Keratinocyte (primary cell): ENCODE measurements around the gene PCDHGB4. TPM values are rescaled to one million over a fixed set of nuclear protein-coding genes. Genes with fewer than 3 reads are reported as not detected.

Source experiments
- DNase-seq: peaks from one replicate; pipeline ENCODE4 v3.0.0-alpha.2; 2011; ENCODE audit warnings: low read depth, missing footprints, low spot score
- FAIRE-seq: peaks from 2 replicates; lab custom pipeline; 2011; peaks lifted over from hg19 to GRCh38; lab: Jason Lieb, UNC
- H2AFZ ChIP-seq: 2 replicates; pipeline ENCODE4 v1.6.0; 2012; ENCODE audit warnings: low read length, control low read depth, inconsistent platforms; ENCODE audit not compliant: control insufficient read depth
- H3K27ac ChIP-seq: 2 replicates; pipeline ENCODE4 v1.5.1; 2011; ENCODE audit warnings: low read length; ENCODE audit not compliant: control insufficient read depth, insufficient read depth
- H3K27me3 ChIP-seq: 3 replicates; pipeline ENCODE4 v1.6.0; 2011; ENCODE audit warnings: low read length; ENCODE audit not compliant: control insufficient read depth, insufficient read depth; ENCODE audit errors: extremely low read depth
- H3K36me3 ChIP-seq, 2 experiments: 2 replicates in 1 of 2; 3 replicates in 1 of 2; pipeline ENCODE4 v1.5.1; 2011; ENCODE audit warnings: low read length in 2 of 2, mild to moderate bottlenecking in 1 of 2; ENCODE audit not compliant: control insufficient read depth in 2 of 2, insufficient read depth in 2 of 2; ENCODE audit errors: extremely low read depth in 1 of 2
- H3K4me1 ChIP-seq: 3 replicates; pipeline ENCODE4 v1.5.1; 2011; ENCODE audit warnings: low read length; ENCODE audit not compliant: control insufficient read depth, insufficient read depth; ENCODE audit errors: extremely low read depth
- H3K4me2 ChIP-seq: 3 replicates; pipeline ENCODE4 v1.6.0; 2011; ENCODE audit warnings: low read depth, low read length; ENCODE audit not compliant: control insufficient read depth, insufficient read depth; ENCODE audit errors: extremely low read depth
- H3K4me3 ChIP-seq, 3 experiments: fragments of 200-600 bp in 1 of 3; sonication (generic) in 1 of 3; 2 replicates in 2 of 3; 3 replicates in 1 of 3; pipeline ENCODE4 v1.5.1; 2011 to 2016; ENCODE audit warnings: low read length in 3 of 3, mild to moderate bottlenecking in 3 of 3, control low read depth in 2 of 3, inconsistent platforms in 1 of 3, low read depth in 1 of 3, mixed read lengths in 1 of 3, mixed run types in 1 of 3, moderate library complexity in 1 of 3; ENCODE audit not compliant: control insufficient read depth in 2 of 3, insufficient read depth in 2 of 3; ENCODE audit errors: extremely low read depth in 1 of 3
- H3K79me2 ChIP-seq: 2 replicates; pipeline ENCODE4 v1.6.0; 2012; ENCODE audit warnings: low read length; ENCODE audit not compliant: control insufficient read depth, insufficient read depth
- H3K9ac ChIP-seq: 3 replicates; pipeline ENCODE4 v1.6.0; 2011; ENCODE audit warnings: low read length; ENCODE audit not compliant: control insufficient read depth, insufficient read depth; ENCODE audit errors: extremely low read depth
- H3K9me1 ChIP-seq: 3 replicates; pipeline ENCODE4 v1.6.0; 2011; ENCODE audit warnings: low read length; ENCODE audit not compliant: control insufficient read depth, insufficient read depth; ENCODE audit errors: extremely low read depth
- H3K9me3 ChIP-seq: 2 replicates; pipeline ENCODE4 v1.5.1; 2012; ENCODE audit warnings: low read depth, low read length; ENCODE audit not compliant: control insufficient read depth
- H4K20me1 ChIP-seq: 3 replicates; pipeline ENCODE4 v1.6.0; 2011; ENCODE audit warnings: low read length; ENCODE audit not compliant: control insufficient read depth, insufficient read depth; ENCODE audit errors: extremely low read depth
- CTCF ChIP-seq, 3 experiments: IDR thresholded peaks in 1 of 3; conservative IDR thresholded peaks in 1 of 3; optimal IDR thresholded peaks in 1 of 3; 2 replicates in 2 of 3; 3 replicates in 1 of 3; pipeline versions ENCODE3 to v1.5.1; 2011; ENCODE audit warnings: low read length in 3 of 3, mild to moderate bottlenecking in 3 of 3, moderate library complexity in 2 of 3, control low read depth in 1 of 3, inconsistent platforms in 1 of 3; ENCODE audit not compliant: insufficient read depth in 2 of 3; ENCODE audit errors: extremely low read depth in 1 of 3
- EZH2 ChIP-seq: IDR thresholded peaks from one replicate; pipeline ENCODE4 v1.6.1; 2012; ENCODE audit warnings: inconsistent platforms, mild to moderate bottlenecking, low read length, moderate library complexity
- dilution Hi-C: fragments of 300-500 bp; cut with MboI; formaldehyde crosslinking; loops from one replicate; pipeline ENCODE4 v1.7.0; 2020; ENCODE audit warnings: low sequenced_read_pairs; ENCODE audit not compliant: extremely low pct_ligation_motif_present
- polyA plus RNA-seq, 5 experiments: library from polyadenylated mRNA; depleted of rRNA in 3 of 5; stranded (reverse) in 3 of 5; stranded (forward) in 1 of 5; unstranded in 1 of 5; fragments of >200 nt; gene quantifications; 1 replicate in 1 of 5; 2 replicates in 3 of 5; 3 replicates in 1 of 5; pipeline versions ENCODE4 v1.2.1 to v1.2.3, GENCODE V29; 2011 to 2012; ENCODE audit warnings: missing spikeins in 2 of 5, low read depth in 1 of 5, low replicate concordance in 1 of 5

PCDHGB4 gene
- polyA plus RNA-seq, 1 donor (not counting 4 experiments of a cell fraction or from before 2014, with no cell fraction given), result 1.6 TPM

GRCh38 chr5:141356133-141356532, 31.4 kb upstream of the PCDHGB4 start:
- Histone ChIP-seq H3K9me1 (no peaks in the 10 kb centered on the region), H3K27me3 (peaks cover 17% of the 10 kb centered on the region), H3K79me2 (no peaks in the 10 kb centered on the region), H3K36me3 (no peaks in the 10 kb centered on the region), H3K4me3 (no peak overlapping the region), H3K27ac (no peak overlapping the region), H3K9ac (no peak overlapping the region), H3K4me2 (no peak overlapping the region), H4K20me1 (no peaks in the 10 kb centered on the region), H3K4me1 (no peaks in the 10 kb centered on the region), H2AFZ (no peak overlapping the region), H3K9me3 (peaks cover 14% of the 10 kb centered on the region)
- dilution Hi-C loops, result no loop called here
- TF ChIP-seq CTCF (optimal IDR thresholded peaks at IDR 0.05 in 1 of 3, IDR thresholded peaks at IDR 0.05 in 1 of 3, conservative IDR thresholded peaks at IDR 0.05 in 1 of 3; ENCODE audit: extremely low read depth in 1 of 3, insufficient read depth in 2 of 3, low read length in 3 of 3) (no peak), EZH2 (no peak)
- no peak for FAIRE-seq
- no peak for DNase-seq

GRCh38 chr5:141356950-141357349, 30.5 kb upstream of the PCDHGB4 start:
- no peaks in the 10 kb centered on the region for H3K36me3 ChIP-seq
- dilution Hi-C loops, result no loop called here
- no peak overlapping the region for H3K9ac ChIP-seq
- H3K9me3 ChIP-seq, result peaks cover 12% of the 10 kb centered on the region
- no peak overlapping the region for H3K4me3 ChIP-seq
- H3K4me2 ChIP-seq, result no peak overlapping the region
- H3K27ac ChIP-seq, result no peak overlapping the region
- peaks cover 19% of the 10 kb centered on the region for H3K27me3 ChIP-seq
- DNase-seq (no peak), FAIRE-seq (no peak)
- H2AFZ ChIP-seq, result no peak overlapping the region
- no peaks in the 10 kb centered on the region for H3K79me2 ChIP-seq
- TF ChIP-seq EZH2, result no peak
- TF ChIP-seq CTCF (optimal IDR thresholded peaks at IDR 0.05 in 1 of 3, IDR thresholded peaks at IDR 0.05 in 1 of 3, conservative IDR thresholded peaks at IDR 0.05 in 1 of 3; ENCODE audit: extremely low read depth in 1 of 3, insufficient read depth in 2 of 3, low read length in 3 of 3), result no peak
- no peaks in the 10 kb centered on the region for H3K9me1 ChIP-seq
- no peaks in the 10 kb centered on the region for H3K4me1 ChIP-seq
- no peaks in the 10 kb centered on the region for H4K20me1 ChIP-seq
